Upper lobe of right lung (tissue), 1 donor: ENCODE data around the gene FAM24B. TPM values are rescaled to one million over a fixed set of nuclear protein-coding genes. Genes with fewer than 3 reads are reported as not detected.
"Not testable (repeated sequence)": the region's sequence is repeated elsewhere in the genome, so short reads cannot be mapped to it uniquely, and the experiment has no call there.

ENCODE experiments used
- ATAC-seq: fragments of 200-7000 bp; cut with Tn5 transposase; one replicate; pipeline ENCODE4 v1.9.1; 2020; ENCODE audit warnings: mild to moderate bottlenecking, moderate library complexity
- DNase-seq: peaks from one replicate; pipeline ENCODE4 v3.0.0-alpha.2; 2020
- H3K27ac ChIP-seq: fragments of 200-600 bp; one replicate; pipeline ENCODE4 v1.8.0; 2022
- H3K27me3 ChIP-seq: fragments of 200-600 bp; one replicate; pipeline ENCODE4 v1.8.0; 2022; ENCODE audit warnings: mild to moderate bottlenecking
- H3K36me3 ChIP-seq: fragments of 200-600 bp; one replicate; pipeline ENCODE4 v1.8.0; 2022
- H3K4me1 ChIP-seq: fragments of 200-600 bp; one replicate; pipeline ENCODE4 v1.8.0; 2022
- H3K4me3 ChIP-seq: fragments of 200-600 bp; one replicate; pipeline ENCODE4 v1.8.0; 2022; ENCODE audit warnings: mild to moderate bottlenecking
- H3K9me3 ChIP-seq: fragments of 200-600 bp; one replicate; pipeline ENCODE4 v1.8.0; 2022
- CTCF ChIP-seq: fragments of 200-600 bp; IDR thresholded peaks from one replicate; pipeline ENCODE4 v1.8.0; 2022; ENCODE audit warnings: antibody characterized with exemption
- intact Hi-C: fragments of 100-400 bp; cut with DNase I; formaldehyde crosslinking; loops from one replicate; pipeline ENCODE4 v1.11.0; 2022
- total RNA-seq: library from RNA; stranded (reverse); fragmentation: NEBNext Ultra II Directional; extraction: Animal tissue kit (Norgen Biotek cat#: 25700); gene quantifications from one replicate; pipeline ENCODE4 v1.2.1, GENCODE V29; 2021
- donor health status: DM: no; HTN: yes; CAD: no; lungs with severe emphysema.

FAM24B gene
- total RNA-seq, 1 donor from 2014 or later = 3.6 TPM

- Histone ChIP-seq H3K4me1 (peaks cover 6% of the 10 kb centered on the region), H3K9me3 (no peaks in the 10 kb centered on the region), H3K27ac (no peak overlapping the region), H3K36me3 (no peaks in the 10 kb centered on the region), H3K4me3 (no peak overlapping the region), H3K27me3 (no peaks in the 10 kb centered on the region)
- intact Hi-C loops = no loop called here
- no peak for TF ChIP-seq CTCF
- ATAC-seq = no peak
- DNase-seq = no peak
Measured at GRCh38 chr10:122875843-122876466, 3.4 kb downstream of the FAM24B start.

GRCh38 chr10:122871947-122872346 lies 7.4 kb downstream of the FAM24B start:
- ATAC-seq, H3K4me1 ChIP-seq, H3K4me3 ChIP-seq, DNase-seq, intact Hi-C loops, H3K27ac ChIP-seq, H3K36me3 ChIP-seq, H3K9me3 ChIP-seq, H3K27me3 ChIP-seq: not testable (repeated sequence)

GRCh38 chr10:122868768-122869167 lies 10.6 kb downstream of the FAM24B start:
- ATAC-seq, intact Hi-C loops: not testable (repeated sequence)

GRCh38 chr10:122866757-122867482 lies 12.5 kb downstream of the FAM24B start:
- H3K27me3 ChIP-seq, ATAC-seq, H3K27ac ChIP-seq, H3K9me3 ChIP-seq, H3K36me3 ChIP-seq, H3K4me3 ChIP-seq, intact Hi-C loops, H3K4me1 ChIP-seq, DNase-seq: not testable (repeated sequence)

More at GRCh38 chr10:122868768-122869167, 10.6 kb downstream of the FAM24B start:
- H3K9me3 ChIP-seq, H3K4me3 ChIP-seq, H3K36me3 ChIP-seq, H3K4me1 ChIP-seq, DNase-seq, H3K27ac ChIP-seq, H3K27me3 ChIP-seq: not testable (repeated sequence)

- no peak for TF ChIP-seq CTCF
- H3K36me3 ChIP-seq = no peaks in the 10 kb centered on the region
Measured at GRCh38 chr10:122864901-122865300, 14.5 kb downstream of the FAM24B start.

GRCh38 chr10:122864194-122864592 lies 15.2 kb downstream of the FAM24B start:
- no peak overlapping the region for H3K27ac ChIP-seq
- no peak for DNase-seq
- H3K27me3 ChIP-seq = no peaks in the 10 kb centered on the region
- H3K4me1 ChIP-seq = no peaks in the 10 kb centered on the region
- no peak overlapping the region for H3K4me3 ChIP-seq
- intact Hi-C loops = no loop called here
- TF ChIP-seq CTCF = no peak
- no peaks in the 10 kb centered on the region for H3K36me3 ChIP-seq
- no peak for ATAC-seq
- no peaks in the 10 kb centered on the region for H3K9me3 ChIP-seq

More at GRCh38 chr10:122864901-122865300, 14.5 kb downstream of the FAM24B start:
- Histone ChIP-seq H3K27me3 (no peaks in the 10 kb centered on the region), H3K9me3 (no peaks in the 10 kb centered on the region), H3K27ac (no peak overlapping the region), H3K4me1 (no peaks in the 10 kb centered on the region), H3K4me3 (no peak overlapping the region)
- no peak for ATAC-seq
- intact Hi-C loops = no loop called here
- no peak for DNase-seq
